HG03139 (cell line): ENCODE measurements around the gene VOPP1.
"Not testable (repeated sequence)": the region's sequence is repeated elsewhere in the genome, so short reads cannot be mapped to it uniquely, and the experiment has no call there.

Source experiments
- ATAC-seq: cut with Tn5 transposase; IDR thresholded peaks from one replicate; pipeline ENCODE4 v1.9.1; 2021; ENCODE audit not compliant: unreplicated experiment

VOPP1 gene

GRCh38 chr7:55582656-55583055 lies 10.4 kb upstream of the VOPP1 start:
- not testable (repeated sequence) for ATAC-seq

- no peak for ATAC-seq
Measured at GRCh38 chr7:55576753-55577152, 4.5 kb upstream of the VOPP1 start.

- ATAC-seq = no peak
Measured at GRCh38 chr7:55575733-55576132, 3.4 kb upstream of the VOPP1 start.

- ATAC-seq = no peak
Measured at GRCh38 chr7:55575098-55575497, 2.8 kb upstream of the VOPP1 start.

- ATAC-seq = no peak
Measured at GRCh38 chr7:55574051-55574717, 1.9 kb upstream of the VOPP1 start.

- ATAC-seq = no peak
Measured at GRCh38 chr7:55573234-55573900, 1.1 kb upstream of the VOPP1 start.

DNA sequence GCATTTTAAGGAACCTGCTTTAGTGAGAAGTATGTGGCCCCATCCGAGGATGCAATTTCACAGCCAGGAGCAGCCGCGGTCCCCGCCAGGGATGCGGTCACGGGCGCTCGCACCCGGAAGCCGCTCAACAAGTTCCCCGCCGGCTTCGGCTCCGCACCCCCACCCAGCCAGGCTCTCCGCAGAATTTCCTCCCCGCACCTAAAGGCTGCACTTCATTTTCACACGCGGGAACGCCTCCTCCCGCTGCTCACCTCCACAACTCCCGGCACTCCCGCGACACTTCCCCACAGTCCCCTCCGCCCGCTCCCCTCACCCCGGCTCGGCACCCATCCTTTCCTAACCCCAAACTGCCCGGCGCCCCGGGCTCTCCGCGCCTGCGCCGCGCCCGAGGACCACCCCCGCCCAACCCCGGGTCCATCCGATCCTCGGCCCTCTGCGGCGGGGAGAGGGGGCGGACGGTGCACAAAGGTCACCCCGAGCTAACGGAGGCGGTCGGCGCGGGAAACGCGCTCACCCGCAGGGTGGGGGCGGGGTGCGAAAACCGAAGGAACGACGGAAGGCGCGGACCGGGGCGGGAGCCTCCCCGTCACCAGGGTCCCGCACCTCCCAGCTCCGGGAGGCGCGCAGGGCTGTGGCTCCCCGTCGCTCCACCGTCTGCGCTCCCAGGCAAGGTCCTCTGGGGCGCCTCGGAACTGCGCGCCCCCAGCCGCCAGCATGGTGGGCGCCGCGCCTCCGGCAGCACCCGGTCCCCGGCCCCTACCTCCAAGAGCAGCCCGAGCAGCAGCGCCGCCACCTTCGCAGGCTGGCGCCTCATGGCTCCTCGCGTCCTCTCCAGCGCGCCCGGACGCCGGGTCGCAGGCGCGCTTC lies 558 bp downstream of the VOPP1 start:
- peak; percentile 20 for ATAC-seq

GRCh38 chr7:55570939-55571338 lies 1.4 kb downstream of the VOPP1 start:
- ATAC-seq = no peak

DNA sequence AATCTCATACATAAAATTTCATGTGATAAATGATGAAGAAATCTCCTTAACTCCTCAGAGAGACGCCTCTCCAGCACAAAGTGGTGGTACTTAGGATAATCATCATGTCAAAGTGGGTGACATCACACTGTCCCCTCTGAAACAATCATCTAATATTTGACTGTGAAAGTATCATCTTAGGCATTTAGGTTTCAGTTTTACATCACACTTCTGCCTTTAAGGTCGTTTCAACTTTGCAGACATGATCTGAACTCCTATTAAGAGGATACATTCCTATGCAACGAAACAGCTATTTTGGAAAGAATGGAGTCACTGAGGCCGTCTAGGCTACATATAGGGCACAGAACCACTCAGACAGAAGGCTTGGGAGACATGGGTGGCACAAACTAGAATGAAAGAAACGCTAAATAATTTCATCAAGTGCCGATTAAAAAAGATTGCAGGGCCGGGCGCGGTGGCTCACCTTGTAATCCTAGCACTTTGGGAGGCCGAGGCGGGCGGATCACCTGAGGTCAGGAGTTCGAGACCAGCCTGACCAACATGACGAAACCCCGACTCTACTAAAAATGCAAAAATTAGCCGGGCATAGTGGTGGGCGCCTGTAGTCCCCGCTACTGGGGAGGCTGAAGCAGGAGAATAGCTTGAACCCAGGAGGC lies 2.0 kb downstream of the VOPP1 start:
- ATAC-seq = no peak

GRCh38 chr7:55569797-55570196 lies 2.5 kb downstream of the VOPP1 start:
- ATAC-seq = peak; percentile 22

DNA sequence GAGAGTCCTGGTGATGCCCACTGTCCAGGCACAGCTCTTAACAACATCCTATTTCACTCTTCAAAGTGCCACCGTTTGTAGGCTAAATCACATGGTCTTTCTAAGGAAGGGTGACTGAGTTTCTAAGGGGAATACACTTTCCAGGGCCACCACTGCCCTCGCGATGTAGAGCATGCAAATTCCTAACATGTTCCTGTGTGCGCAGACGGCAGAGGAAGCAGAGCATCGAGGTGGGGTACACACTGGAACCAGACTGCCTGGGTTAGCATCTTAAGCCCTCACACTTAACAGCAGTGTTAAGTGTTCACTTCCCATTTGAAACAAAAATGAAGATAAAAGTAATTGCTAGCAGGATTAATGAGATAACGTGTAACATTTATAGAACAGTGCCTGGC lies 3.0 kb downstream of the VOPP1 start:
- no peak for ATAC-seq

- ATAC-seq = no peak
Measured at GRCh38 chr7:55568613-55569268, 3.6 kb downstream of the VOPP1 start.

DNA sequence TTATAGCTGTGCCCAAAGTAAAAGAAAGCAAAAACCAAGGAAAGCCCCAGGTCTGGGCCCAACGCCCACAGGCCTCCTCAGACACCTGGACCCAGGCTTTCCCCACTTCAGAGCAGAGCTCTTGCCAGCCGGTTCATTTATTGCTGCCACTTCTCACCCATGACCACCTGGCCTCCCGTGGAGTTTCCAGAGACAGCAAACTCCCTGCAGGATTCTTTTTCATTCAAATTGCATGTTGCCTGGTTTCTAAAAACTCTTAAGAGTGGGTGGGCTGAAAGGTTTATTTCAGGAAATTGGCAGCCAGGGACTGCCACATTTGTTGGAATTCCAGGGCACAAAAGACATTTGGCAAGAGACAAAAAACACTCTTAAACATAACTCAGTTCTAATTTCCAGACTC lies 4.7 kb downstream of the VOPP1 start:
- no peak for ATAC-seq

DNA sequence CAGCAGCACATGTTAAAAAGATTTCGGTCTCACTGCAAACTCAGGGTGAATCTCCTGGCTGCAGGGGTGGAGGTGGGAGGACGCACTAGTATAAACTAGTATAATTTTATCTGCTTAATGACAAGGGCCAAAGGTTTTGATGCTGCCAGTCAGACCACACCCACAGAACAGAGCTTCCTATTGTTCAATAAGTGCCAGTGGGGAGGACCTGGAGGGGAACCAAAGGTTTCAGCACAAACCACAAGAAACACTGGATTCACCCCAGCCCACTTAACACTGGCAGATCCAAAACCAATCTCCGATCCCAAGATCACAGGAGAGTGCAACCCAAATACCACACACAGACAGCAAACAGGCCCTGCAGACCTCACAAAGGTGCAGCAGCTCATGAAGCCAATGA lies 6.6 kb downstream of the VOPP1 start:
- ATAC-seq = no peak

DNA sequence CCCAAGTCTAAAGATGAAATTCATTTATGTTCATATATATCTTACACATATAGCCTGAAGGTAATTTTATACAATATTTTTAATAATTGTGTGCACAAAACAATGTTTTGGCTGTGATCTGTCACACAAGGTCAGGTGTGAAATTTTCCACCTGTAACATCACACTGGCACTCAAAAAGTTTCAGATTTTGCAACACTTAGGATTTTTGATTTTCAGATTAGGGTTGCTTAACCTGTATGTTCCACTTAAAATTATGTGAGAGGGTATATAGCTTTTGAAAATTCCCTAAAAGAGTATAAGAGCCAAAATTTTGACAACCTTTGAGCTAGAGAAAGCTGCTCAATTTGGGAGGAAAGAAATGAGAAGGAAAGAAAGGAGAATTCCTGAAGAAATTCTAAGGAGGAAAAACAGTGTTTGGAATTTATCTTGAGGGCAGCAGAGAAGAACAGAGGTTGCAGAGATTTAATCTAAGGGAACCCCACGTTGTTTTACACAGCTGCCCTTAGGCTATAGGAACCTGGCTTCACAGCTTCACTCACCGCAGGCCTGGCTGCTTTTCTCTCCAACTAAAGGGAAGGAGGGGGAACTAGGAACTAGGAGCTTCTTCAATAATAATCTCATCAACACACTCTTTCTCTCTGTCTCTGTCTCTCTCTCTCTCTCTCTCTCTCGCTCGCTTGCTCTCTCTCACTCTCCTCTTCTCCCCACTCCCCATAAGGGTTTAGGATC lies 8.5 kb downstream of the VOPP1 start:
- ATAC-seq = no peak

DNA sequence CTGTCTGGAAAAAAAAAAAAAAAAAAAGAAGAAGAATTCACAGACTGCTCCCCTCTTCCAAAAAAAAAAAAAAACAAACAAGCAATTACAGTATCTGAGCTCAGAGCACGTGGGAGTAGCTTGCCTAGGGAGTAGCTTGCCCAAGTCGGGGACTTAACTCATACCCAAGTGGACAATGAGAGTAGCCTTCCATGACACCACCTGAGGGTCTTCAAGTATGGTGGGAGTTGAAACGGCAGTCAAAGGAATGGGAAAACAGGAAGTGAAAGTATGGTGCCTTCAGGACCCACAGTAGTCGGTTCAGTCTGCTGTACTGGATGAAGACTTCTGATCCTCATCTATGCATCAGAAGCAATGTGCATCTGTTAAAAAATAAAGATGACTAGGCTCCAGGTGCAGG lies 10.6 kb downstream of the VOPP1 start:
- no peak for ATAC-seq

GRCh38 chr7:55558962-55559920 lies 13.1 kb downstream of the VOPP1 start:
- ATAC-seq = no peak

GRCh38 chr7:55557666-55558188 lies 14.6 kb downstream of the VOPP1 start:
- peak; percentile 81 for ATAC-seq

DNA sequence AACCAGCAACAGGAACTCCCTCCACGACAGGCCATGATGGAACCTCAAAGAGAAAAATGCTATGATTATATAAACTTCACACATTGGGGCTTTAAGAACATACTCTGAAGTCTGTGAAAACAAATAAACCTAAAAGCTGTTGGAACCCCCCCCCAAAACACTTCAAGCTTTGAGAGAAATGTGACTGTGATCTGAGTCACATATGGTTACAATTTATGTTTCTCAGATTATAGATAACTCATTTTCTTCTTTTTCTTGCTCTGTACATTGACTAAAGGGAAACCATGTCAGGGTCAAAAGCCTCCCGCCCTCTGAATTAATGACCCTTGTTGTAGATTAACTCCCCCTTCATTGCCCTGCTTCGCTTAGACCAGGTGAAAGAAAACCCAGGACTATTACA lies 15.8 kb downstream of the VOPP1 start:
- ATAC-seq = no peak
